Activated CD4-positive, CD25-positive, alpha-beta regulatory T cell treated with anti-CD3 and anti-CD28 coated beads, Interleukin-2, amount 50 U/mL, for 16 hours (primary cell): ENCODE data around the gene SPATS2L.
A peak's percentile ranks its signal among the peaks of the same experiment; 100 is the strongest.

Experiments used
- DNase-seq: peaks from one replicate; pipeline ENCODE4 v3.0.0-alpha.2; 2020; ENCODE audit warnings: low read depth, low spot score

SPATS2L gene

DNA sequence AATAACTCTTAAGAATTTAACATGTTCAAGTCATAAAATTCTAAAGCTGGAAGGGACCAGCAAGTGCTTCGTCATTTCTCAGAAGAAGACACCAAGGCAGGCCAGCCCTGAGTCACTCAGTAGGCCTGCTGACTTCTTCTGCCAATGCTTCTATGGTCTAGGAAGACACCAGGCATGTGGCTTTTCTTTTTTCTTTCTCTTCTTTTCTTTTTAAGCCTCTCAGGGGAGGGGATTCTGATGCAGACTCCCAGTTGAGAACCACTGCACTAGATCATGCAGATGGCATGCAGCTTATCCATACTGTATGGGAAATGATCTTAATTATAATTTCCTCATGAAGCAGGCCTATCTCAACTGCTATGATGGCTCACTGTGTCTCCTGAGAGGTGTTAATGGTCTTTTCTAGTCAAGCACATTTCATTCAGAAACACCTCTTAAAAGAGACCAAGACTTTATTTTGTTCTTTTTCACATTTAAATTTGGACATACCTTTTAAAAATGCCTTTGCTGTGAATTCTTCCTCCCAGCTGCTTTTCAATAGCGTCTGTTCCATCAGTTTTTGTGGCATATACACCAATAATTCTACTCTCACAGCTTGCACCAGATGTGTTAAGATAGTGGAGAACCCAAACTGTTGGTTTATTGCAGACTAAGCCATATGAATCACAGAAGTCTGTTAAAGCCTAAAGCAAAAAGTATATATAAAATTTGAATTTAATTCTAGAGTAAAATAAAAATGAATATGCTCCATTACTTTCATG is 192.1 kb downstream of the SPATS2L start:
- no peak for DNase-seq

DNA sequence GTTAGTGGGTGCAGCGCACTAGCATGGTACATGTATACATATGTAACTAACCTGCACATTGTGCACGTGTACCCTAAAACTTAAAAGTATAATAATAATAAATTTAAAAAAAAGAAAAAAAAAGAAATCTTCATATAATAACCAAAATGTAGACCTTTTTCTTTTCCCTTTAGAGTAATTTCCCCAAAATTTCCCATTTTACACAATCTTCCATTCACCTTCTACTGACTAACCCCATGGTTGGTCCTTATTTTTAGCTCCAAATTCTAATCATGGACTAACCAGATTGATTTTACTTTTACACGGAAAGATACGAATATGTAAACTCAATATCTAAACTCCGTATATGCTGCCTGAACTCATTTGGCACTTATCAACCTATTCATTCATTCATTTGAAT is 195.7 kb downstream of the SPATS2L start:
- DNase-seq = no peak

DNA sequence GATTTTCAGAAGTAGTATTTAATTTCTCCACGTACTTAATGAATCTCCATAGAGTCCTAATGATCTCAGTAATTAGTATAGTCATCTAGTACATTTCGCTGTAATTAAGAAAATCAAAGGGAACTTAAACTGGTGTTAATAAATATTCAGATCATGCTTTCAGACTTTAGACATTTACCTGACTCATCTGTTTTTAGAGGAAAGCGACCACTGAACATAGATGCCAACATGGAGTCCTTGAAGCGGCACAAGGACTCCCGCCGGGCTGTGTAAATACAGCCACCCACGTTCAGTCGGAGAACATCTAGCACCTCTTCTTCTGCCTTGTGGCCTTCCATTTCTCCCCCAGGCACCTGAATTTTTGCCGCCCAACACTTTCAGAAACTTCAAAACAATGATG is 200.2 kb downstream of the SPATS2L start:
- no peak for DNase-seq

DNA sequence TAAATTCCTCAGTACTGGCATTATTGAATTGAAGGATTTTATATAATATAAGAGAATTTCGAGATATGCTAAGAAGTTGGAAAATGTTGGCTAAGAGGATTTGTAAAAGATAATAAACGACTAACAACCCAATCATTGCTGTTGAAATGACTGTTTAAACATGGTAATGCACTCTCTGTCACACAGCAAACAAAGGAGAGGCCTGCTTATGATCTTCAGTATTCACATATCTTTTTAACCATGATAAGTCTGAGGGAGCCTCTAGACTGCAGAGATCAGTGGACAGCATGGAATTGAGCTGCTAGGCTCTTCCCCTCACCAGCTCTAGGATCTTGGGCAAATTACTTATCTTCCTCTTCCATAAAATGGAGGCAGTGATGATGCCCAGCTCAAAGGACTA is 200.7 kb downstream of the SPATS2L start:
- no peak for DNase-seq

DNA sequence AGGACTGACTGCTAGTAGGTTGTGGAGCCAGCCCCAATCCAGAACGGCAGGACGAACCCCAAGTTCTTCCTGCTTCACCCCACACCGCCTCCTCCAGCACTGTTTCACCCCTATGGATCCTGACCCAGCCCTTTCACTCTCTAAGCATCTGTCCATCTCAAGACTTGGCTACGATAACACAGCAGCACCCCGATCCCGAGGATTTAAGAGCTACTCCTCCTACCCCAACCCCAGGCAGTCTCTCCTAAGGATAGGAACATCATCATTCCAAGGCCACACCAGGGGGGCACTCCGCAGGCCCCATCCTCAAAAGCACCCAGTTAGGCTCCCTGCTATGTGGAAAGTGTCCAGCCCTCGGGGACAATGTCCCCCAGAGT is 202.7 kb downstream of the SPATS2L start:
- no peak for DNase-seq

DNA sequence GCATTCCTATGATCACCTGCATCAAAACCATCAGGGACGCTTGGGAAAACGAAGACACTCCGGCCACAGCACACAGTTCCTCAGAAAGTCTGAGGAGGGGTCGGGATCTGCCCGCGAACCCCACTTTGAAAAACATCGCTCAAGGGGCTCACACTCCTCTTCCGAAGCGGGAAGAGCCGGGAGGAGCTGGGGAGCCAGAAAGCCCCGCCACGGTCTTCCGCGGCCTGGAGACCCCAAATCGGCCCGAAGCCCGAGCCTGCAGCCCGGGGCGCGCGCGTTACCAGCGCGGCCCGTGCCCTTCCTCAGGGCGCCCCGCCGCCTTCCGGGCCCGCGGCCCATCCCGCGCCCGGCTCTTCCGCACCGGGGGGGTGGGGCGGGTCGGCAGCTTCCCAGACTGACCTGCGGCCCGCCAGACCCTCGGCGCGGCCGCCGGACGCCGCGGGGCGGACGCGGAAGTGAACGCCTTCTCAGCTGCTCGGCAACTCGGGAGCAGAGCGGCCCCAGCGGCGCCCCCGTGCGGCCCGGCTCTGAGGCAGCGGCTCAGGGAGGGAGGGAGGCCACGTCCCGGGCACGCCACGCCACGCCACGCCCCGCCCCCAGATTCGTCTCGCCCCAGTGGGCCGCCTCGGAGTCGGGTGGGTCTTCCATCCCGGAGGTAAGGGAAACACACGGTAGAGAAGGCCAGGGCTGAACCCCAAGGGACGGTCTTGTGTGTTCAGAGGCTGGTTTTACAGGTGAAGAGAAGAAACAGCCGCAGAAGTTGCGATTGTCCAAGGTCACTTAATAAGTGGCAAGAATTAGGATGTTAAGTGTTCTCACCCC is 203.3 kb downstream of the SPATS2L start, which contains the start of gene KCTD18:
KCTD18 (minus strand) TSS at position 457 of the 822 bp plus-strand sequence. CDS start 3,052 bp downstream, outside the sequence.
- DNase-seq = peak; percentile 79

DNA sequence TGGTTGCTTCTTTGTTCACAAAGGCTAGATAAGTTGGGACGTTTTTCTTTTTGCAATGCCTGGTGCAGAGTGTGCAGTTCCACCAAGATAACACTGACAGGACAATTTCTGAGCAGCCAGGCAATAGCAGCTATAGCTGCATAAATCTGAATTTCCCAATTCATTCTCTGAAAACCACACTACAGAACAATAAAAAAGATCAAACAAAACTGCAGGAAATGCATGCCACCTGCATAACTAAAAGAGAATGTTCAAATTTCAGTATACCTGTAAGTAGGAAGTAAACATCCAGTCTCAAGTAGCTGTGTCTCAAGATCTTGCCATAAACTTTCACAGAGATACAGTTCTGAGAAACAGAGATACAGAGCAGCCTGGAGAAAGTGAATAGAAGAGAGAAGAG is 208.7 kb downstream of the SPATS2L start:
- no peak for DNase-seq

DNA sequence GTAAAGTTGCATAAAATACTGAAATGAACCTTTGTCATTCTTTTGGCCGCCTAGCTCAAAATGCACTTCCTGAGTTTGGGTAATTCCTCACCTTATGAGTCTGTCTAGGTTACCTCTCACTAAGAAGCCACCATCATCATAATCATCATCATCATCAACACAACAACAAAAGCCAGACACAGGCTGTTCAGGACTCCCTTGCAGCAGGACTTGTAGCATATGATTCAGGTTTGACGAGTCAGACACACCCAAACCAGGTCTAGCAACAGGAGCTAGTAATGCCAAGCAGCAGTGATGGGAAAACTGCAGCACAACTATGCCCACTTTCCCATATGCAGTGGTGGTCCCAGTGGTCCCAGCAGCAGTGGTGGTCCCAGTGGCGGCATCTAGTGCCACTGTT is 216.7 kb downstream of the SPATS2L start:
- no peak for DNase-seq

DNA sequence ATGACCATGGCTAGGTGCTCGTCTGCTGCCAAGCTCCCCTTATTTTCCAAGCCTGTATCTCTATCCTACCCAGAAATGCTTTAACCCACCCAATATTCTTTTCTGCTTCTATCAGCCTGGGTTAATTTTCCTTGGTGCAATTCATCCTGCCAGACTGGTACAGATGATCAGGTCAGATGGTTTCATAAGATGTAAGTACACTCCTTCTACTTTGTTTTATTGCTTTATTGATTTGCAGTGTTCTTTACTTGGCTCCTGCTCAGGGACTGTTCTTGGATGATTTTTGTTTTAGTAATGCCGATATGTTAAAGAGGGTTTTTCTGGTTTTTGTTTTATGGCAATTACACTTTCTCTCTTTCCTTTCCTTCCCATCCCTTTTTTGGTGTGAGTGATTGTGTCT is 217.1 kb downstream of the SPATS2L start:
- DNase-seq = no peak

DNA sequence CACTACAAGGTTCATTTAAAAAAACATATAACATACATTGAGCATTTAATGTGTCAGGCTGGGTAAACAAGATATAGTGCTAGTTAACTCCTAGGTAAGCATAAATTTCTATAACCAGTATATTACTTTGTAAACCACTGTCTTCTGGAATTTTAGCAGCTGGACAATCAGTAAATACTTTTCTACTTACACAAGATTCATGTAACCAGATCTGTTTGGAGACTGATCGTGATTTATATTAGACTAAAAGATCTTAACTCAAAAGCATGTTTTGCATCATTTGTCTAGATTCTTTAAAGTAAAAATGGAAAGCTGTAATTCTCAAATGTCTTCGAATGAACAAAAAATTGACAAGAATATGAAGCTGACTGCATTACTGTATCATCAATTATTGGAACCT is 218.6 kb downstream of the SPATS2L start:
- no peak for DNase-seq

DNA sequence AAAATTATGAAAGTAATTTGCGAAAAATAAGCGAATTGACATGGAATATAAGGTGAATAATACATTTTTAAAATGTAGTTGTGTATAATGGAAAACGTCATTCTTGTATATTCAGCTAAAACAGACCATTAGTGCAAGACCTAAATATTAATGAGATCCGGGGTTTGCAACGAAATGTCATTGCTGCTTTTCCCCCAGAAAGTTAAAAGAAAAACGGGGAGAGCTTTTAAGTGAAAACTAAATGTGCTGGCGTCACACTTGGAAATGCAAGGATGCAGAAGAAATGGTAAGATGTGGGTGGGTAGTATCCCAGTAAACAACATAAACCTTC is 219.0 kb downstream of the SPATS2L start:
- no peak for DNase-seq

DNA sequence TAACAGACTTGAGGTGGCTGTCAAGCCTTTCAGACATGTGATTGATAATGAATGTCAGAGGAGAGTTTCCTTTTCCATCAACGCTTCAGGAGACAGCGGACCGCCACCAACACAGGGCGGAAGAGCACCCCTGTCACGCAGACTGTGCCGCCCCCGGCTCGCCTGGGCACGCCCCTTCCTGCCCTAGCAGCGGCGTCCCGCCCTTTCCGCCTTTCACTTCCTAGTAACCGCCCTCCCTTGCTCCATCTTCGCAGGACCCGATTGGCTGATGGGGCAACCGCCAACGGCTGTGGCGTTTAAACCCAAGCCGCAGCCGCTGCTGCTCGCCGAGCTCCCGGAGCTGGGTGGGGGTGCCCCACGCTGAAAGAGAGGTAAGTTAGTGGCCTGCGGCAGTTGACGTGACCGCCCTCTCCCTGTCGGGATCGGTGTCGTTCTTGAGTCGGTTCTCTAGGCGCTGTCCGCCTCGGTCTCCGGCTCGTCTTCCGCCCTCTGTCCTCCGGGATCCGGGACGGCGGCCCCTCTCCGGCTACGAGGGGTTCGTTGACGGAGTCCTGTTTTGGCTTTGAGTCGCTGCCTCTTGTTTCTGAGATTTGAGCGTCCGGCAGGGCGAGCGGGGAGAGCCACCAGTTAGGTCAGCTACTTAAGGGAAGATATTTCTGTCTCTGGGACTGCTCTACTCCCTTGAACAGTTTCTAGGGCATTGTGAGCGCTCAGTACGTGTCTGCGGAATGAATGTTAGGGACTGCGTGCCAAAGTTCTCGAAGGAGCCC is 219.6 kb downstream of the SPATS2L start, which contains the start of gene SGO2:
SGO2 (plus strand) TSS at position 326 of the 770 bp plus-strand sequence. CDS start 6,769 bp downstream, outside the sequence.
- DNase-seq = peak; percentile 92

DNA sequence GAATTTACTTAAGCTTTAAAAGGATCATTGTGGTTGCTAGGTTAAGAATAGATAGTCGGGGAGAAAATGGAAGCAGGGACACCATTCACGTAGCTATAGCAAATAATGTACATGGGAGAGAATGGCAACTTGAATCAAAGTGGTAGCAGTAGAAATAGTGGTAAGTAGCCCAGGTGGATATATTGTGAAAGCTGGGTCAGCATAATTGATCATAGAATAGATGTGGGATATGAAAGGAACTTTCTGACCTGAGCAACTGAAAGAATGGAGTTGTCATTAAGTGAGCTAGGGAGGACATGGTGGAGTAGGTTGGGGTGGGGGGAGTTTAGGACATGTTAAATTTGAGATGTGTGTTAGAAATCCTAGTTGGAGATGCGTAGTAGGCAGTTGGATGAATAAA is 221.7 kb downstream of the SPATS2L start:
- DNase-seq = no peak
